OCI-LY1 (cell line): Measurements from ENCODE around the gene CYP20A1.

Source experiments
- CTCF ChIP-seq: fragments of 200-600 bp; sonication (generic), shearing (Covaris generic); IDR thresholded peaks from 2 replicates; pipeline ENCODE4 v1.5.1; 2017; ENCODE audit warnings: mild to moderate bottlenecking, antibody characterized with exemption, low read length, moderate library complexity, mixed read lengths
- EZH2 ChIP-seq: fragments of 200-600 bp; sonication (generic), shearing (Covaris generic); IDR thresholded peaks from 2 replicates; pipeline ENCODE4 v1.8.0; 2017; ENCODE audit warnings: borderline replicate concordance, mixed run types, mild to moderate bottlenecking, antibody characterized with exemption, low read length, moderate library complexity, mixed read lengths

DNA sequence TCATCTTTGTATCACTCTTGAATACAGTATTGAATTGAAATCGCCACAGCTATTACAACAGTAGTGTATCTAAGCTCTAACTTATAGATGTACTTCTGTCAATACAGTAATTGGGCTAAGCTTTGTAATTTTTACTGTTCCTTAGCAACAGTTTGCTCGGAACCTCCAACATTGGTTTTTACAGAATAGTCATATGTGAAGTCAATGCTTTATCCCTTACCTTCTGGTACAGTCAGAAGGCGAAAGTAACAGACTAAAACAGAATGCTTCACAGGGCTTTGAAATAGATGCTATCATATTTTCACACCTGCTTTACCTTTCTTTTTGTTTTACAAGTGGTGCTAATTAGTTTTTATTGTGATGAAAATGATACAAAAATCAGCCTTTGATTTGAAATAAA lies 46.9 kb upstream of the CYP20A1 start:
- TF ChIP-seq EZH2 (no peak), CTCF (no peak)
